ENCODE data around the gene RAPGEF1.

- TF ChIP-seq, protein P1, sequence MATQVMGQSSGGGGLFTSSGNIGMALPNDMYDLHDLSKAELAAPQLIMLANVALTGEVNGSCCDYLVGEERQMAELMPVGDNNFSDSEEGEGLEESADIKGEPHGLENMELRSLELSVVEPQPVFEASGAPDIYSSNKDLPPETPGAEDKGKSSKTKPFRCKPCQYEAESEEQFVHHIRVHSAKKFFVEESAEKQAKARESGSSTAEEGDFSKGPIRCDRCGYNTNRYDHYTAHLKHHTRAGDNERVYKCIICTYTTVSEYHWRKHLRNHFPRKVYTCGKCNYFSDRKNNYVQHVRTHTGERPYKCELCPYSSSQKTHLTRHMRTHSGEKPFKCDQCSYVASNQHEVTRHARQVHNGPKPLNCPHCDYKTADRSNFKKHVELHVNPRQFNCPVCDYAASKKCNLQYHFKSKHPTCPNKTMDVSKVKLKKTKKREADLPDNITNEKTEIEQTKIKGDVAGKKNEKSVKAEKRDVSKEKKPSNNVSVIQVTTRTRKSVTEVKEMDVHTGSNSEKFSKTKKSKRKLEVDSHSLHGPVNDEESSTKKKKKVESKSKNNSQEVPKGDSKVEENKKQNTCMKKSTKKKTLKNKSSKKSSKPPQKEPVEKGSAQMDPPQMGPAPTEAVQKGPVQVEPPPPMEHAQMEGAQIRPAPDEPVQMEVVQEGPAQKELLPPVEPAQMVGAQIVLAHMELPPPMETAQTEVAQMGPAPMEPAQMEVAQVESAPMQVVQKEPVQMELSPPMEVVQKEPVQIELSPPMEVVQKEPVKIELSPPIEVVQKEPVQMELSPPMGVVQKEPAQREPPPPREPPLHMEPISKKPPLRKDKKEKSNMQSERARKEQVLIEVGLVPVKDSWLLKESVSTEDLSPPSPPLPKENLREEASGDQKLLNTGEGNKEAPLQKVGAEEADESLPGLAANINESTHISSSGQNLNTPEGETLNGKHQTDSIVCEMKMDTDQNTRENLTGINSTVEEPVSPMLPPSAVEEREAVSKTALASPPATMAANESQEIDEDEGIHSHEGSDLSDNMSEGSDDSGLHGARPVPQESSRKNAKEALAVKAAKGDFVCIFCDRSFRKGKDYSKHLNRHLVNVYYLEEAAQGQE (IDR thresholded peaks at IDR 0.05; ENCODE audit: insufficient read depth in 1 of 2, low read depth in 2 of 2, low read length in 2 of 2) = no peak
- TF ChIP-seq TAF1 (IDR thresholded peaks at IDR 0.05; ENCODE audit: borderline replicate concordance, insufficient read depth, low read length) = no peak
- TF ChIP-seq SIN3A (IDR thresholded peaks at IDR 0.05; ENCODE audit: borderline replicate concordance, insufficient read depth, low read length) = no peak
- no peak for TF ChIP-seq POLR2AphosphoS5 (IDR thresholded peaks at IDR 0.05; ENCODE audit: low read depth, low read length)
- no peak for TF ChIP-seq FOXP2 (optimal IDR thresholded peaks at IDR 0.05; ENCODE audit: borderline replicate concordance, extremely low read depth, extremely low read length, insufficient read depth)
These were observed 12.5 kb upstream of the RAPGEF1 start for GRCh38 chr9:131752231-131752884.
